IMR-90 (cell line): ENCODE measurements around the gene NR2F2. TPM values are rescaled to one million over a fixed set of nuclear protein-coding genes. Genes with fewer than 3 reads are reported as not detected.

Source experiments
- ATAC-seq: fragments of 200-7000 bp; cut with Tn5 transposase; 2 replicates; pipeline ENCODE4 v1.9.1; 2020; ENCODE audit warnings: low read depth, mild to moderate bottlenecking, moderate library complexity
- BruUV-seq: library from RNA; stranded (reverse); fragments of 400-500 nt; replicated peaks from 2 replicates; lab custom pipeline; 2021; lab: Mats Ljungman, UMichigan
- CTCF ChIA-PET: fragments of 300-600 bp; formaldehyde crosslinking; extraction: SDS; loops from one replicate; lab custom pipeline; 2021; ENCODE audit warnings: antibody characterized with exemption; lab: Yijun Ruan, JAX
- POLR2A ChIA-PET: fragments of 300-600 bp; sonication (Branson Sonifier 250); formaldehyde crosslinking; loops from one replicate; lab custom pipeline; 2022; ENCODE audit warnings: antibody characterized with exemption; ENCODE audit not compliant: unreplicated experiment; lab: Charles Lee
- DNase-seq: peaks from one replicate; pipeline ENCODE4 v3.0.0; 2013
- H2AFZ ChIP-seq: replicated peaks from 2 replicates; pipeline ENCODE3; 2013; ENCODE audit warnings: low read length, mild to moderate bottlenecking; ENCODE audit not compliant: poor library complexity
- H2AK5ac ChIP-seq: 2 replicates; pipeline ENCODE4 v1.6.1; 2013; ENCODE audit warnings: low read depth, low read length, inconsistent platforms
- H2AK9ac ChIP-seq: replicated peaks from 2 replicates; pipeline ENCODE3; 2013; ENCODE audit warnings: mild to moderate bottlenecking, low read depth, low read length, moderate library complexity; ENCODE audit not compliant: poor library complexity
- H2BK120ac ChIP-seq: 2 replicates; pipeline ENCODE4 v1.6.1; 2013; ENCODE audit warnings: low read depth, low read length, inconsistent platforms
- H2BK15ac ChIP-seq: 3 replicates; pipeline ENCODE4 v1.6.1; 2013; ENCODE audit warnings: low read depth, low read length, inconsistent platforms
- H2BK20ac ChIP-seq: 2 replicates; pipeline ENCODE4 v1.6.1; 2013; ENCODE audit warnings: low read depth, mild to moderate bottlenecking, inconsistent platforms, low read length, moderate library complexity
- H2BK5ac ChIP-seq: 2 replicates; pipeline ENCODE4 v1.6.1; 2013; ENCODE audit warnings: mild to moderate bottlenecking, low read depth, low read length, inconsistent platforms; ENCODE audit not compliant: poor library complexity, severe bottlenecking
- H3K14ac ChIP-seq: replicated peaks from 2 replicates; pipeline ENCODE4 v1.6.1; 2013; ENCODE audit warnings: low read depth, low read length, inconsistent platforms
- H3K18ac ChIP-seq: 2 replicates; pipeline ENCODE4 v1.6.1; 2013; ENCODE audit warnings: low read depth, low read length, control low read depth
- H3K23ac ChIP-seq: 2 replicates; pipeline ENCODE4 v1.6.1; 2013; ENCODE audit warnings: low read depth, low read length, inconsistent platforms
- H3K27ac ChIP-seq: 2 replicates; pipeline ENCODE4 v1.5.1; 2013; ENCODE audit warnings: mild to moderate bottlenecking, control low read depth, low read length; ENCODE audit not compliant: insufficient read depth
- H3K27me3 ChIP-seq: 2 replicates; pipeline ENCODE4 v1.6.1; 2013; ENCODE audit warnings: low read length; ENCODE audit not compliant: control insufficient read depth, insufficient read depth
- H3K36me3 ChIP-seq: 2 replicates; pipeline ENCODE4 v1.6.1; 2013; ENCODE audit warnings: low read length, mixed read lengths; ENCODE audit not compliant: control insufficient read depth, insufficient read depth
- H3K4ac ChIP-seq: 2 replicates; pipeline ENCODE4 v1.6.1; 2013; ENCODE audit warnings: low read depth, low read length, inconsistent platforms
- H3K4me1 ChIP-seq: 2 replicates; pipeline ENCODE4 v1.6.1; 2013; ENCODE audit warnings: low read length, mixed read lengths; ENCODE audit not compliant: control insufficient read depth, insufficient read depth
- H3K4me2 ChIP-seq: 2 replicates; pipeline ENCODE4 v1.6.1; 2013; ENCODE audit warnings: low read depth, mild to moderate bottlenecking, control low read depth, low read length, moderate library complexity
- H3K4me3 ChIP-seq: 2 replicates; pipeline ENCODE4 v1.5.1; 2013; ENCODE audit warnings: low read depth, mild to moderate bottlenecking, control low read depth, low read length, moderate library complexity; ENCODE audit not compliant: insufficient read depth
- H3K56ac ChIP-seq: 2 replicates; pipeline ENCODE4 v1.6.1; 2013; ENCODE audit warnings: low read length, inconsistent platforms; ENCODE audit not compliant: insufficient read depth; ENCODE audit errors: extremely low read depth
- H3K79me1 ChIP-seq, 2 experiments: 2 replicates each; pipeline ENCODE4 v1.6.1; 2013; ENCODE audit warnings: low read length in 2 of 2, inconsistent platforms in 1 of 2, low read depth in 1 of 2
- H3K9ac ChIP-seq: 2 replicates; pipeline ENCODE4 v1.6.1; 2013; ENCODE audit warnings: low read depth, low read length, control low read depth
- H3K9me1 ChIP-seq: 2 replicates; pipeline ENCODE4 v1.6.1; 2013; ENCODE audit warnings: low read length, inconsistent platforms; ENCODE audit not compliant: insufficient read depth
- H3K9me3 ChIP-seq: 2 replicates; pipeline ENCODE4 v1.6.1; 2013; ENCODE audit warnings: low read length; ENCODE audit not compliant: control insufficient read depth, insufficient read depth
- H4K20me1 ChIP-seq: 2 replicates; pipeline ENCODE4 v1.6.1; 2013; ENCODE audit warnings: low read length, inconsistent platforms; ENCODE audit not compliant: insufficient read depth
- H4K5ac ChIP-seq: 2 replicates; pipeline ENCODE4 v1.6.1; 2013; ENCODE audit warnings: mild to moderate bottlenecking, low read depth, low read length, control low read depth
- H4K8ac ChIP-seq, 2 experiments: 2 replicates each; pipeline ENCODE4 v1.6.1; 2013; ENCODE audit warnings: low read depth in 2 of 2, low read length in 2 of 2, control low read depth in 1 of 2, inconsistent platforms in 1 of 2
- H4K91ac ChIP-seq: 2 replicates; pipeline ENCODE4 v1.6.1; 2013; ENCODE audit warnings: low read depth, low read length, inconsistent platforms; ENCODE audit not compliant: insufficient read depth
- BHLHE40 ChIP-seq: fragments of 150-350 bp; IDR thresholded peaks from 2 replicates; pipeline ENCODE4 v1.6.1; 2016; ENCODE audit warnings: mild to moderate bottlenecking, low read depth, low read length
- CHD1 ChIP-seq: IDR thresholded peaks from 2 replicates; pipeline ENCODE4 v1.6.1; 2012; ENCODE audit warnings: low read depth, low read length, improper control_type of control experiment
- FOS ChIP-seq: fragments of 150-350 bp; IDR thresholded peaks from 2 replicates; pipeline ENCODE4 v1.6.1; 2016; ENCODE audit warnings: low read depth, low read length
- MXI1 ChIP-seq: IDR thresholded peaks from 2 replicates; pipeline ENCODE4 v1.6.1; 2012; ENCODE audit warnings: low read depth, mild to moderate bottlenecking, low read length, moderate library complexity, borderline replicate concordance
- POLR2A ChIP-seq: IDR thresholded peaks from 2 replicates; pipeline ENCODE4 v1.6.1; 2012; ENCODE audit warnings: mild to moderate bottlenecking, low read depth, low read length
- WGBS, 2 experiments: methylation state at CpG; one replicate each; pipeline versions ENCODE4 v1.1.5 to v1.1.7; 2013; ENCODE audit warnings: missing lambda C conversion rate in 2 of 2; ENCODE audit not compliant: insufficient read length in 1 of 2; ENCODE audit errors: extremely low coverage in 2 of 2; 5-methylcytosine and 5-hydroxymethylcytosine counted together
- dilution Hi-C: fragments of 300-500 bp; cut with HindIII; formaldehyde crosslinking; loops from one replicate; pipeline ENCODE4 v1.14.3; 2018; ENCODE audit warnings: low sequenced_read_pairs; ENCODE audit not compliant: unreplicated experiment
- in situ Hi-C: fragments of 300-500 bp; cut with MboI; formaldehyde crosslinking; loops from 3 replicates; pipeline ENCODE4 v1.14.3; 2019; ENCODE audit warnings: low sequenced_read_pairs, inconsistent platforms, mixed read lengths
- intact Hi-C: fragments of 100-400 bp; cut with micrococcal nuclease; formaldehyde crosslinking; loops from 2 replicates; pipeline ENCODE4 v1.10.0; 2022
- polyA plus RNA-seq, 3 experiments: library from polyadenylated mRNA; depleted of rRNA; stranded (reverse); fragments of >200 nt; gene quantifications; 2 replicates each; pipeline ENCODE4 v1.2.3, GENCODE V29; 2012; ENCODE audit warnings: low replicate concordance in 1 of 3
- total RNA-seq: library from RNA; depleted of rRNA; stranded (reverse); fragments of >200 nt; gene quantifications from 2 replicates; pipeline ENCODE4 v1.2.3, GENCODE V29; 2012

Gene NR2F2
- total and polyA plus RNA-seq, 2 of the 4 experiments (the other 2 are of a cell fraction) = 20.3 to 161 TPM

DNA sequence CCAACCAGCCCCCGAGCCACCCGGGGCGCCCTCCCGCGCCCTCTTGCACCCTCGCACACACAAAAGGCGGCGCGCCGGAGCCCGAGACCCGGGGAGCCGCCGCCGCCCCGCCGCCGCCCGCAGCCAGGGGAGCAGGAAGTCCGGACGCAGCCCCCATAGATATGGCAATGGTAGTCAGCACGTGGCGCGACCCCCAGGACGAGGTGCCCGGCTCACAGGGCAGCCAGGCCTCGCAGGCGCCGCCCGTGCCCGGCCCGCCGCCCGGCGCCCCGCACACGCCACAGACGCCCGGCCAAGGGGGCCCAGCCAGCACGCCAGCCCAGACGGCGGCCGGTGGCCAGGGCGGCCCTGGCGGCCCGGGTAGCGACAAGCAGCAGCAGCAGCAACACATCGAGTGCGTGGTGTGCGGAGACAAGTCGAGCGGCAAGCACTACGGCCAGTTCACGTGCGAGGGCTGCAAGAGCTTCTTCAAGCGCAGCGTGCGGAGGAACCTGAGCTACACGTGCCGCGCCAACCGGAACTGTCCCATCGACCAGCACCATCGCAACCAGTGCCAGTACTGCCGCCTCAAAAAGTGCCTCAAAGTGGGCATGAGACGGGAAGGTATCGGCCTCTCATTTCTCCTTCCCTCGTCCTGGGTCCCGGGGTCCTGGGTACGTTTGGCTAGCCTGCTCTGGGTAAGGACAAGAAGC lies 1.6 kb downstream of the NR2F2 start:
- peak overlapping the region; percentile 97 for H3K23ac ChIP-seq
- peak overlapping the region; percentile 59 for H4K5ac ChIP-seq
- 1% methylated on average over 42 of the region's 70 CpGs; no CpG with 5 or more reads in 1 of the 2 experiments for WGBS, 2 experiments
- ChIA-PET CTCF (no interaction called here), POLR2A (interaction anchor here (0.5 to 0.9 kb wide), 3 partner anchors 35 to 924 kb away, joined by 3 read pairs; no protein-coding TSS in a partner anchor)
- H2BK120ac ChIP-seq = peak overlapping the region; percentile 81
- peaks cover 3% of the 10 kb centered on the region for H3K4me1 ChIP-seq
- peak overlapping the region; percentile 60; the same call in 1 of the 2 replicates for H2AK5ac ChIP-seq
- H2BK15ac ChIP-seq = no peak overlapping the region
- H3K4ac ChIP-seq = peak overlapping the region; percentile 94
- peak overlapping the region; percentile 88 for H4K91ac ChIP-seq
- peaks cover 48% of the 10 kb centered on the region for H3K36me3 ChIP-seq
- peaks cover 41% of the 10 kb centered on the region for H4K20me1 ChIP-seq
- H3K14ac ChIP-seq = peak overlapping the region; percentile 94
- peak overlapping the region; percentile 93 for H3K56ac ChIP-seq
- peak overlapping the region; percentile 45 to 79; a peak in 3 of 4 replicates for H4K8ac ChIP-seq
- H3K18ac ChIP-seq = peak overlapping the region; percentile 96
- H2BK5ac ChIP-seq = peak overlapping the region; percentile 90
- peak overlapping the region; percentile 70 for H2AK9ac ChIP-seq
- 0 out of 2 replicates have a peak, but pooled peaks have one; percentile 53 for TF ChIP-seq CHD1
- TF ChIP-seq MXI1 = peak; percentile 75
- TF ChIP-seq POLR2A = no peak
- TF ChIP-seq BHLHE40 = peak; percentile 75
- TF ChIP-seq FOS = no peak
- peak overlapping the region; percentile 81 for H3K4me2 ChIP-seq
- H3K27me3 ChIP-seq = no peaks in the 10 kb centered on the region
- H2BK20ac ChIP-seq = no peak overlapping the region; the same call in 1 of the 2 replicates
- peaks cover 3 to 4% of the 10 kb centered on the region in 2 experiments; a peak in 1 of 4 replicates for H3K79me1 ChIP-seq
- dilution Hi-C loops (no loop called here), in situ Hi-C loops (loop anchor here (10.0 to 25.0 kb wide), 2 partner anchors 770 to 1037 kb away; no protein-coding TSS in a partner anchor), intact Hi-C loops (loop anchor here (1.0 kb wide), 1 partner anchor 1045 kb away; no protein-coding TSS in a partner anchor)
- H3K9me1 ChIP-seq = no peaks in the 10 kb centered on the region
- DNase-seq (no peak), ATAC-seq (no peak)
- no TSS peak for BruUV-seq
- peak overlapping the region; percentile 98 for H3K27ac ChIP-seq
- peak overlapping the region; percentile 99 for H3K9ac ChIP-seq
- H2AFZ ChIP-seq = peak overlapping the region; percentile 52
- peak overlapping the region; percentile 84 for H3K4me3 ChIP-seq
- H3K9me3 ChIP-seq = no peaks in the 10 kb centered on the region
